HEK293 (cell line): ENCODE results near the gene KLHDC7B.
A peak's percentile ranks its signal among the peaks of the same experiment; 100 is the strongest.

Experiments used
- EGR2 ChIP-seq: fragments of 450-650 bp; formaldehyde crosslinking; IDR thresholded peaks from 2 replicates; pipeline ENCODE4 v1.5.1; 2016; ENCODE audit warnings: low read depth, missing biosample characterization, missing genetic modification characterization
- GLI4 ChIP-seq: fragments of 450-650 bp; formaldehyde crosslinking; IDR thresholded peaks from 2 replicates; pipeline ENCODE4 v1.5.1; 2016; ENCODE audit warnings: missing biosample characterization, missing genetic modification characterization
- GLIS1 ChIP-seq: fragments of 450-650 bp; formaldehyde crosslinking; IDR thresholded peaks from 2 replicates; pipeline ENCODE4 v1.5.1; 2016; ENCODE audit warnings: missing biosample characterization, missing genetic modification characterization
- KLF1 ChIP-seq: fragments of 450-650 bp; formaldehyde crosslinking; IDR thresholded peaks from 2 replicates; pipeline ENCODE4 v1.5.1; 2016; ENCODE audit warnings: missing biosample characterization, missing genetic modification characterization
- KLF7 ChIP-seq: fragments of 450-650 bp; formaldehyde crosslinking; IDR thresholded peaks from 2 replicates; pipeline ENCODE4 v1.5.1; 2016; ENCODE audit warnings: missing biosample characterization, missing genetic modification characterization, borderline replicate concordance
- TRIM28 ChIP-seq: IDR thresholded peaks from 2 replicates; pipeline ENCODE4 v1.6.1; 2011; ENCODE audit warnings: low read length, control low read depth, borderline replicate concordance
- ZBTB48 ChIP-seq: fragments of 450-650 bp; formaldehyde crosslinking; IDR thresholded peaks from 2 replicates; pipeline ENCODE4 v1.5.1; 2016; ENCODE audit warnings: missing biosample characterization, missing genetic modification characterization
- ZBTB7A ChIP-seq: fragments of 450-650 bp; formaldehyde crosslinking; IDR thresholded peaks from 2 replicates; pipeline ENCODE4 v1.5.1; 2016; ENCODE audit warnings: low read depth, missing biosample characterization, missing genetic modification characterization
- ZEB2 ChIP-seq: fragments of 450-650 bp; formaldehyde crosslinking; IDR thresholded peaks from 2 replicates; pipeline ENCODE4 v1.5.1; 2016; ENCODE audit warnings: missing biosample characterization, missing genetic modification characterization
- ZFP3 ChIP-seq: fragments of 450-650 bp; formaldehyde crosslinking; IDR thresholded peaks from 2 replicates; pipeline ENCODE4 v1.5.1; 2016; ENCODE audit warnings: low read depth, missing biosample characterization, missing genetic modification characterization
- ZNF121 ChIP-seq: fragments of 450-650 bp; formaldehyde crosslinking; IDR thresholded peaks from 2 replicates; pipeline ENCODE4 v1.5.1; 2016; ENCODE audit warnings: missing biosample characterization, missing genetic modification characterization
- ZNF133 ChIP-seq: fragments of 450-650 bp; formaldehyde crosslinking; IDR thresholded peaks from 2 replicates; pipeline ENCODE4 v1.5.1; 2016; ENCODE audit warnings: missing biosample characterization, missing genetic modification characterization
- ZNF138 ChIP-seq: fragments of 450-650 bp; formaldehyde crosslinking; IDR thresholded peaks from 2 replicates; pipeline ENCODE4 v1.5.1; 2016; ENCODE audit warnings: missing biosample characterization, missing genetic modification characterization, borderline replicate concordance
- ZNF146 ChIP-seq: fragments of 450-650 bp; formaldehyde crosslinking; IDR thresholded peaks from 2 replicates; pipeline ENCODE4 v1.5.1; 2016; ENCODE audit warnings: missing biosample characterization, missing genetic modification characterization
- ZNF174 ChIP-seq: fragments of 450-650 bp; formaldehyde crosslinking; IDR thresholded peaks from 2 replicates; pipeline ENCODE4 v1.5.0; 2017; ENCODE audit warnings: missing biosample characterization, mild to moderate bottlenecking, missing genetic modification characterization
- ZNF239 ChIP-seq: fragments of 450-650 bp; formaldehyde crosslinking; IDR thresholded peaks from 2 replicates; pipeline ENCODE4 v1.5.1; 2016; ENCODE audit warnings: missing biosample characterization, missing genetic modification characterization
- ZNF426 ChIP-seq: fragments of 450-650 bp; formaldehyde crosslinking; IDR thresholded peaks from 2 replicates; pipeline ENCODE4 v1.5.1; 2017; ENCODE audit warnings: missing biosample characterization, missing genetic modification characterization, mild to moderate bottlenecking, inconsistent platforms, moderate library complexity
- ZNF473 ChIP-seq: fragments of 450-650 bp; formaldehyde crosslinking; IDR thresholded peaks from 2 replicates; pipeline ENCODE4 v1.5.1; 2017; ENCODE audit warnings: missing biosample characterization, missing genetic modification characterization
- ZNF510 ChIP-seq: fragments of 450-650 bp; formaldehyde crosslinking; IDR thresholded peaks from 2 replicates; pipeline ENCODE4 v1.5.1; 2018; ENCODE audit warnings: mild to moderate bottlenecking, missing genetic modification characterization, missing biosample characterization; ENCODE audit not compliant: insufficient replicate concordance
- ZNF529 ChIP-seq: fragments of 450-650 bp; formaldehyde crosslinking; IDR thresholded peaks from 2 replicates; pipeline ENCODE4 v1.5.1; 2017; ENCODE audit warnings: missing genetic modification characterization, missing biosample characterization; ENCODE audit not compliant: insufficient replicate concordance
- ZNF530 ChIP-seq: fragments of 450-650 bp; formaldehyde crosslinking; IDR thresholded peaks from 2 replicates; pipeline ENCODE4 v1.5.1; 2016; ENCODE audit warnings: low read depth, missing biosample characterization, missing genetic modification characterization
- ZNF571 ChIP-seq: fragments of 450-650 bp; formaldehyde crosslinking; IDR thresholded peaks from 2 replicates; pipeline ENCODE4 v1.5.0; 2017; ENCODE audit warnings: missing biosample characterization, missing genetic modification characterization
- ZNF585B ChIP-seq: fragments of 450-650 bp; formaldehyde crosslinking; IDR thresholded peaks from 2 replicates; pipeline ENCODE4 v1.5.1; 2016; ENCODE audit warnings: missing biosample characterization, missing genetic modification characterization
- ZNF658 ChIP-seq: fragments of 450-650 bp; formaldehyde crosslinking; IDR thresholded peaks from 2 replicates; pipeline ENCODE4; 2016; ENCODE audit warnings: missing biosample characterization, missing genetic modification characterization
- ZNF777 ChIP-seq: fragments of 450-650 bp; formaldehyde crosslinking; IDR thresholded peaks from 2 replicates; pipeline ENCODE4 v1.5.1; 2017; ENCODE audit warnings: missing biosample characterization, missing genetic modification characterization, borderline replicate concordance
- ZNF792 ChIP-seq: fragments of 450-650 bp; formaldehyde crosslinking; IDR thresholded peaks from 2 replicates; pipeline ENCODE4 v1.5.1; 2016; ENCODE audit warnings: missing biosample characterization, missing genetic modification characterization
- ZNF843 ChIP-seq: fragments of 450-650 bp; formaldehyde crosslinking; IDR thresholded peaks from 2 replicates; pipeline ENCODE4 v1.5.1; 2016; ENCODE audit warnings: missing biosample characterization, missing genetic modification characterization
- ZSCAN30 ChIP-seq: fragments of 450-650 bp; IDR thresholded peaks from 2 replicates; pipeline ENCODE4 v1.5.1; 2018; ENCODE audit warnings: missing biosample characterization, mild to moderate bottlenecking, missing genetic modification characterization, moderate library complexity
- TF ChIP-seq, protein P1 (sequence below): fragments of 450-650 bp; formaldehyde crosslinking; conservative IDR thresholded peaks from 2 replicates; pipeline ENCODE4 v1.5.1; 2016; ENCODE audit warnings: low read depth, missing biosample characterization, missing genetic modification characterization
- TF ChIP-seq, protein P2 (sequence below): IDR thresholded peaks from 2 replicates; pipeline ENCODE4 v1.6.1; 2011; ENCODE audit warnings: mild to moderate bottlenecking, low read depth, low read length, borderline replicate concordance
- TF ChIP-seq, protein P3 (sequence below): sonication (generic); formaldehyde crosslinking; IDR thresholded peaks from 2 replicates; pipeline ENCODE4 v1.8.1; 2022; ENCODE audit warnings: mild to moderate bottlenecking, moderate library complexity, missing genetic modification reagents
- TF ChIP-seq, protein P4 (sequence below): fragments of 450-650 bp; formaldehyde crosslinking; IDR thresholded peaks from 2 replicates; pipeline ENCODE4 v1.5.1; 2016; ENCODE audit warnings: missing biosample characterization, missing genetic modification characterization

KLHDC7B gene

DNA sequence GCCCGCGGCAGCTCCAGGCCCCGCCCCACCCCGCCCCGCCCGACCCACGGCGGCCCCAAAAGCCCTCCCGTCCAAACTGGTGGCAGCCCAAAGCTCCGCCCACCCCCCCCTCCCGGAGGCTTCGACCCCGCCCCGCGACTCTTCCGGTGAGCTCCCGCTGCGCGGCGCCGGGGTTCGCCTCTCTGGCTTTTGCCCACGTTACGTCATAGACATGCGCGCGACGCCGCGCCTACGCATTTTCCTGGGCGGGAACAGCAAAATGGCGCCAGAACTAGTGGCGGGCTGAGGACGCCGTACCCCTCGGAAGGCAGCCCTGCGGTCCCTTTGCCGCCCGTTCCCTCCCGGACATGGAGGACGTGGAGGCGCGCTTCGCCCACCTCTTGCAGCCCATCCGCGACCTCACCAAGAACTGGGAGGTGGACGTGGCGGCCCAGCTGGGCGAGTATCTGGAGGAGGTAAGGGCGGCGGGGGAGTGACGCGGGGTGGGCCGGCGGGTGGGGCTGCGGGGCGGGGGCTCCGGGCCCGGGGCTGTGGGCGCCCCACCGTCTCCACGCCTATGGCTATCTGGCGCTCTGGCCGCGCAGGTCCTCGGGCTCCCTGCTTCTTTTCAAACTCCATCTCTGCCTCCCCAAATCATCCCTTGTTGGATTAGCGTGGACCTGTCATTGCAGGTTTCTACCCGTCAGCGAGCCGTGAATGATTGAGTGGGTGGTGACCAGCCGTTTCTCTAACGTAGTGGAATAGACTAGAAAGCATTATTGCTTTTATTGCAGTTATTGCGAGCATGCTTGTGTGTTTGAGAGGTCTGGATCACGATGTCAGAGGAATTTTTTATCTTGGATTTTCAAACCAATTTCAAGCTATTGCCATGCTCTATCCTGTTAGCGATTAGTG lies 37.5 kb upstream of the KLHDC7B start, which contains the start of gene NCAPH2 (continued):
- TF ChIP-seq ZEB2 (tag by site-specific recombination): peak; percentile 97
- no peak for TF ChIP-seq ZNF510 (tag by site-specific recombination)
- TF ChIP-seq KLF7 (tag by site-specific recombination): peak; percentile 96
- TF ChIP-seq ZNF529 (tag by site-specific recombination): no peak
- no peak; the same call in 1 of the 2 replicates for TF ChIP-seq GLI4 (tag by site-specific recombination)
- TF ChIP-seq, protein P1, sequence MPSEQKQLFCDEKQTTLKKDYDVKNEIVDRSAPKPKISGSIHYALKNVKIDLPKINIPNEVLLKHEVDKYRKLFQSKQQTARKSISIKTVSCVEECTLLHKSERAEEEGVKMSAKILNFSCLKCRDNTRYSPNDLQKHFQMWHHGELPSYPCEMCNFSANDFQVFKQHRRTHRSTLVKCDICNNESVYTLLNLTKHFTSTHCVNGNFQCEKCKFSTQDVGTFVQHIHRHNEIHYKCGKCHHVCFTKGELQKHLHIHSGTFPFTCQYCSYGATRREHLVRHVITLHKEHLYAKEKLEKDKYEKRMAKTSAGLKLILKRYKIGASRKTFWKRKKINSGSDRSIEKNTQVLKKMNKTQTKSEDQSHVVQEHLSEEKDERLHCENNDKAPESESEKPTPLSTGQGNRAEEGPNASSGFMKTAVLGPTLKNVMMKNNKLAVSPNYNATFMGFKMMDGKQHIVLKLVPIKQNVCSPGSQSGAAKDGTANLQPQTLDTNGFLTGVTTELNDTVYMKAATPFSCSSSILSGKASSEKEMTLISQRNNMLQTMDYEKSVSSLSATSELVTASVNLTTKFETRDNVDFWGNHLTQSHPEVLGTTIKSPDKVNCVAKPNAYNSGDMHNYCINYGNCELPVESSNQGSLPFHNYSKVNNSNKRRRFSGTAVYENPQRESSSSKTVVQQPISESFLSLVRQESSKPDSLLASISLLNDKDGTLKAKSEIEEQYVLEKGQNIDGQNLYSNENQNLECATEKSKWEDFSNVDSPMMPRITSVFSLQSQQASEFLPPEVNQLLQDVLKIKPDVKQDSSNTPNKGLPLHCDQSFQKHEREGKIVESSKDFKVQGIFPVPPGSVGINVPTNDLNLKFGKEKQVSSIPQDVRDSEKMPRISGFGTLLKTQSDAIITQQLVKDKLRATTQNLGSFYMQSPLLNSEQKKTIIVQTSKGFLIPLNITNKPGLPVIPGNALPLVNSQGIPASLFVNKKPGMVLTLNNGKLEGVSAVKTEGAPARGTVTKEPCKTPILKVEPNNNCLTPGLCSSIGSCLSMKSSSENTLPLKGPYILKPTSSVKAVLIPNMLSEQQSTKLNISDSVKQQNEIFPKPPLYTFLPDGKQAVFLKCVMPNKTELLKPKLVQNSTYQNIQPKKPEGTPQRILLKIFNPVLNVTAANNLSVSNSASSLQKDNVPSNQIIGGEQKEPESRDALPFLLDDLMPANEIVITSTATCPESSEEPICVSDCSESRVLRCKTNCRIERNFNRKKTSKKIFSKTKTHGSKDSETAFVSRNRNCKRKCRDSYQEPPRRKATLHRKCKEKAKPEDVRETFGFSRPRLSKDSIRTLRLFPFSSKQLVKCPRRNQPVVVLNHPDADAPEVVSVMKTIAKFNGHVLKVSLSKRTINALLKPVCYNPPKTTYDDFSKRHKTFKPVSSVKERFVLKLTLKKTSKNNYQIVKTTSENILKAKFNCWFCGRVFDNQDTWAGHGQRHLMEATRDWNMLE: no peak
- TF ChIP-seq, protein P2, sequence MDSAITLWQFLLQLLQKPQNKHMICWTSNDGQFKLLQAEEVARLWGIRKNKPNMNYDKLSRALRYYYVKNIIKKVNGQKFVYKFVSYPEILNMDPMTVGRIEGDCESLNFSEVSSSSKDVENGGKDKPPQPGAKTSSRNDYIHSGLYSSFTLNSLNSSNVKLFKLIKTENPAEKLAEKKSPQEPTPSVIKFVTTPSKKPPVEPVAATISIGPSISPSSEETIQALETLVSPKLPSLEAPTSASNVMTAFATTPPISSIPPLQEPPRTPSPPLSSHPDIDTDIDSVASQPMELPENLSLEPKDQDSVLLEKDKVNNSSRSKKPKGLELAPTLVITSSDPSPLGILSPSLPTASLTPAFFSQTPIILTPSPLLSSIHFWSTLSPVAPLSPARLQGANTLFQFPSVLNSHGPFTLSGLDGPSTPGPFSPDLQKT: no peak
- peak; percentile 96 for TF ChIP-seq KLF1 (tag by site-specific recombination)
- no peak for TF ChIP-seq ZNF843 (tag by site-specific recombination)
- TF ChIP-seq ZNF530 (tag by site-specific recombination): no peak
- TF ChIP-seq ZNF473 (tag by site-specific recombination): no peak
- no peak for TF ChIP-seq ZNF585B (tag by site-specific recombination)
- TF ChIP-seq ZSCAN30: peak; percentile 86
- TF ChIP-seq ZNF571 (tag by site-specific recombination): no peak
- TF ChIP-seq ZBTB7A: peak; percentile 66; the same call in 1 of the 2 replicates
- peak; percentile 54 for TF ChIP-seq GLIS1
- 0 out of 2 replicates have a peak, but pooled peaks have one; percentile 60 for TF ChIP-seq ZNF239 (tag by site-specific recombination)
- TF ChIP-seq TRIM28: no peak
- no peak for TF ChIP-seq ZNF138
- TF ChIP-seq, protein P3, sequence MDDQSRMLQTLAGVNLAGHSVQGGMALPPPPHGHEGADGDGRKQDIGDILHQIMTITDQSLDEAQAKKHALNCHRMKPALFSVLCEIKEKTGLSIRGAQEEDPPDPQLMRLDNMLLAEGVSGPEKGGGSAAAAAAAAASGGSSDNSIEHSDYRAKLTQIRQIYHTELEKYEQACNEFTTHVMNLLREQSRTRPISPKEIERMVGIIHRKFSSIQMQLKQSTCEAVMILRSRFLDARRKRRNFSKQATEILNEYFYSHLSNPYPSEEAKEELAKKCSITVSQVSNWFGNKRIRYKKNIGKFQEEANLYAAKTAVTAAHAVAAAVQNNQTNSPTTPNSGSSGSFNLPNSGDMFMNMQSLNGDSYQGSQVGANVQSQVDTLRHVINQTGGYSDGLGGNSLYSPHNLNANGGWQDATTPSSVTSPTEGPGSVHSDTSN (CRISPR knock-in tag): peak; percentile 89; the same call in 1 of the 2 replicates
- TF ChIP-seq ZNF174 (tag by site-specific recombination): no peak
- no peak for TF ChIP-seq ZNF121 (tag by site-specific recombination)
- no peak for TF ChIP-seq ZNF777
- TF ChIP-seq, protein P4, sequence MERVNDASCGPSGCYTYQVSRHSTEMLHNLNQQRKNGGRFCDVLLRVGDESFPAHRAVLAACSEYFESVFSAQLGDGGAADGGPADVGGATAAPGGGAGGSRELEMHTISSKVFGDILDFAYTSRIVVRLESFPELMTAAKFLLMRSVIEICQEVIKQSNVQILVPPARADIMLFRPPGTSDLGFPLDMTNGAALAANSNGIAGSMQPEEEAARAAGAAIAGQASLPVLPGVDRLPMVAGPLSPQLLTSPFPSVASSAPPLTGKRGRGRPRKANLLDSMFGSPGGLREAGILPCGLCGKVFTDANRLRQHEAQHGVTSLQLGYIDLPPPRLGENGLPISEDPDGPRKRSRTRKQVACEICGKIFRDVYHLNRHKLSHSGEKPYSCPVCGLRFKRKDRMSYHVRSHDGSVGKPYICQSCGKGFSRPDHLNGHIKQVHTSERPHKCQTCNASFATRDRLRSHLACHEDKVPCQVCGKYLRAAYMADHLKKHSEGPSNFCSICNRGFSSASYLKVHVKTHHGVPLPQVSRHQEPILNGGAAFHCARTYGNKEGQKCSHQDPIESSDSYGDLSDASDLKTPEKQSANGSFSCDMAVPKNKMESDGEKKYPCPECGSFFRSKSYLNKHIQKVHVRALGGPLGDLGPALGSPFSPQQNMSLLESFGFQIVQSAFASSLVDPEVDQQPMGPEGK (tag by site-specific recombination): peak; percentile 86
- no peak for TF ChIP-seq ZFP3 (tag by site-specific recombination)
- TF ChIP-seq ZNF146 (tag by site-specific recombination): no peak
- TF ChIP-seq ZNF792: no peak
- TF ChIP-seq ZNF426 (tag by site-specific recombination): no peak
- no peak for TF ChIP-seq ZNF133 (tag by site-specific recombination)
- peak; percentile 94 for TF ChIP-seq EGR2 (tag by site-specific recombination)
- peak; percentile 53 for TF ChIP-seq ZBTB48 (tag by site-specific recombination)
- TF ChIP-seq ZNF658 (tag by site-specific recombination): no peak
